Ramos (cell line): ENCODE measurements around the gene MSI1.

Source experiments
- in situ Hi-C: fragments of 300-500 bp; cut with MboI; formaldehyde crosslinking; loops from one replicate; pipeline ENCODE4 v1.14.3; 2022; ENCODE audit warnings: low sequenced_read_pairs; ENCODE audit not compliant: unreplicated experiment

Gene MSI1

DNA sequence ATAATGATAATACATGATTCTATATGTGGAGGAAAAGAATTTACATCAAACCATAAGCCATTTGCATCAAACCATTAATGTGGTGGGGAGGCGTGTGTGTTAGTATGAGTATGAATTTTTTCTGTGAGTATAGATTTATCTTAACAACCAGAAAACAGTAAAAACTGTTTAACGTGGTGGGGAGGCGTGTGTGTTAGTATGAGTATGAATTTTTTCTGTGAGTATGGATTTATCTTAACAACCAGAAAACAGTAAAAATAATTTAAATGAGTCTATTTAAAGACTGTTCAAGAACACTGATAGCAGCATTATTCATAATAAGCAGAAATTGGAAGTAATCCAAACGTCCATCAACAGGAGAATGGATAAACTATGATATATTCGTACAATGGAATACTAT lies 9.1 kb upstream of the MSI1 start:
- in situ Hi-C loops, result no loop called here

DNA sequence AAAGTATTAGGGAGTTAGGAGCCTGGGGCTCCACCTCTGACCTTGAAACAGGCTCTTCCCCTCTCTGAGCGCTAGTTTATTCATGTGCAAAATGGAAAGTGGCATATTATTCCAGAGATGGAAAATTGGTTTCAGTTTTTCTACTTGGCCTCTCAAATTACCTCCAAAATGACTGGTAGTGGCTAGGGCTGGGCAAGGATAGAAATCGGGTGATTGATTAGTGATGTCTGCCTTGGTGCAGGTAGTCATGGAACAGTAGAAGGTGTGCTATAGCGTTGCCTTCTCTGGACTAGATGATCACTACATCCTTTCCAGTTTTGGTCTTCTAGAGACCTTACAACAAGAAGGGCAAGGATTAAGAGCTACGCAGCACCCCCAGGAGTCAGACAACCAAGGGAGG lies 8.6 kb upstream of the MSI1 start:
- in situ Hi-C loops, result no loop called here

DNA sequence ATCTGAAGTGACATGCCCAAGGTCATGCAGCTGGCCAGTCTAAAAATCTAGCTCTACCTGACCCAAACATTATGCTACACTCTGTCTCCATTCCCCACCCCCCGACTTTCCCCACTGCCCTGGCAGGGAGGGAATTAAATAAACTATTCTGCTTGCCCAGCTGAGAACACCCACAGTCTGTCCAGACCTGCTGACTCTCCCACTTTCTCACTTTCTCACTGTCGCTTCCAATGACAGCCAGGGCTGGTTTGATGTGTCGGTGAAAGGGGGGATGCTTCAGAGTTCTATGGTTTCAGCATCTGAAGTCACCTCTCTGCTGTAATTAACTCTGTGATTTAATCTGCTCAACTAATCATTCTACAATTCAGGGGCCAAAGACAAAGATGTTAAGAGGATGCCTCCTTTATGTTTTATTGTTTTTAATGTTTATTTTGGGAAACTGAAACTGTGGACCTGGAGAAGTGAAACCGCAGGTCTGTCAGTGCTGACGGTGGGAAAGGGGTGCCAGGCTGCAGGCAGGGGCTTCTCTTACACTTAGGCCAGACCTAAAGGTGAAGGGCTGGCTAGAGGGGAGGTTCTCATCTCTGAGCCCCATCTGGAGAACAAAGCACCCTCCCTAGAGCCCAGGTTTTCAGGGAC lies 8.1 kb upstream of the MSI1 start:
- in situ Hi-C loops, result no loop called here

DNA sequence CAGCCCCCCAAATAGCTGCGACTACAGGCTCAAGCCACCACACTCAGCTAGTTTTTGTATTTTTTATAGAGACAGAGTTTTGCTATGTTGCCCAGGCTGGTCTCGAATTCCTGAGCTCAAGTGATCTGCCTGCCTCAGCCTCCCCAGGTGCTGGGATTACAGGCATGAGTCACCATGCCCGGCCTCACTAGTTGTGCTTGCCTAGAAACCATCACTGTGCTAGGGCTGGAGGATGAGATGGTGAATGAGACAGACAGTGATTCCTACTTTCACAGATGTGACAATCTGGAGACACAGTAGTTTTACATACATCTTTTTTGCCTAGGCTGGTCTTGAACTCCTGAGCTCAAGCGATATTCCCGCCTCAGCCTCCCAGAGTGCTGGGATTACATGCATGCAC lies 7.5 kb upstream of the MSI1 start:
- in situ Hi-C loops, result no loop called here

GRCh38 chr12:120376009-120376408 lies 7.0 kb upstream of the MSI1 start:
- in situ Hi-C loops, result no loop called here

DNA sequence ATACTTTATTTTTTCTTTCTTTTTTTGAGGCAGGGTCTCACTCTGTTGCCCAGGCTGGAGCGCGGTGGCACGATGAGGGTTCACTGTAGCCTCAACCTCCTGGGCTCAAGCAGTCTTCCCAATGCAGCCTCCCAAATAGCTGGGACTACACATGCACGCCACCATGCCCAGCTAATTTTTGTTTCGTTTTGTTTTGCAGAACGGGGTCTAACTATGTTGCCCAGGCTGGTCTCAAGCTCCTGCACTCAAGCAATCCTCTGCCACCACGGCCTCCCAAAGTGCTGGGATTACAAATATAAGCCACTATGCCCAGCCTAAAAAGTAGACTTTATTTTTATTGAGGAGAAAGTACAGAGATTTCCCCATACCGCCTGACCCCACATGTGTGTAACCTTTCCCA lies 4.7 kb upstream of the MSI1 start:
- in situ Hi-C loops, result no loop called here

DNA sequence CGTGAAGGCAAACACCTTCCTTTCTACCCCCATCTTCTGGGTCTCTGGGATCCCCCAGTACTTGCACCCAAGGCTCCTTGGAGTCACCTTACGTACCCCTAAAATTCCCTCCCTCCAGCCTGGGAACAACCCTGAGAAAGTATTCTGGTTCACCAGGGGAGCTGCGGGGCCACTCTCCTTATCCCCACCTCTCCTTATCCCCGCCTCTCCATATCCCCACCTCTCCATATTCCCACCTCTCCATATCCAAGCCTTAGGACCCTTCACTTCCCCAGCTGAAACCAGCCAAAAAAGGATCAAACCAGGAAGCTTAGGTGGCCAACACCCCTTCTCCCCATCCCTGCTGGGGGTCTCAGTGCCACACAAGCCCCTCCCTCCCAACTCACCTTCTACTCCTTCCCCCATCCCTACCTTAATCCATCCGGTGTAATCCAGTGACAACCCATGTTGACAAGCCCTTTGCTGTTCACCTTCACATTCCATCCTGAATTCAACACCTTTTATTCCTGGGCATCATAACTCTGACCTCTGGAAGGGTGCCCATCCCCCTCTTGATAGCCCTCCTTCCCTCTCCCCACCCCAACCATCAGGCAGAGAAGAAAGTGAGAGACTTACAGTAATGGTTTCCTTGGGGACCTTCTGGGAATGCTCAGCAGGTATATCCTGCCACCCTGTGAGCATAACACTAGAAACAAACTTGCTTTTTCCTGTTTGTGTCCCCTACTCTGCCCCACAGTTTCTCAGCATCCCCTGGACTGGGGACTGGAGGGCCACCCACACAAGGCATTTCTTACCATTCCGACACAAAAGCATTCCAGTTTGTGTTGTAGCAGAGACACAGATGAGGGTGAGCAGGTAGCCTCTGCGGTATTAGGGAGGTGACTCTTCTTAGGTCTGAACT lies 1.6 kb upstream of the MSI1 start:
- in situ Hi-C loops, result no loop called here

DNA sequence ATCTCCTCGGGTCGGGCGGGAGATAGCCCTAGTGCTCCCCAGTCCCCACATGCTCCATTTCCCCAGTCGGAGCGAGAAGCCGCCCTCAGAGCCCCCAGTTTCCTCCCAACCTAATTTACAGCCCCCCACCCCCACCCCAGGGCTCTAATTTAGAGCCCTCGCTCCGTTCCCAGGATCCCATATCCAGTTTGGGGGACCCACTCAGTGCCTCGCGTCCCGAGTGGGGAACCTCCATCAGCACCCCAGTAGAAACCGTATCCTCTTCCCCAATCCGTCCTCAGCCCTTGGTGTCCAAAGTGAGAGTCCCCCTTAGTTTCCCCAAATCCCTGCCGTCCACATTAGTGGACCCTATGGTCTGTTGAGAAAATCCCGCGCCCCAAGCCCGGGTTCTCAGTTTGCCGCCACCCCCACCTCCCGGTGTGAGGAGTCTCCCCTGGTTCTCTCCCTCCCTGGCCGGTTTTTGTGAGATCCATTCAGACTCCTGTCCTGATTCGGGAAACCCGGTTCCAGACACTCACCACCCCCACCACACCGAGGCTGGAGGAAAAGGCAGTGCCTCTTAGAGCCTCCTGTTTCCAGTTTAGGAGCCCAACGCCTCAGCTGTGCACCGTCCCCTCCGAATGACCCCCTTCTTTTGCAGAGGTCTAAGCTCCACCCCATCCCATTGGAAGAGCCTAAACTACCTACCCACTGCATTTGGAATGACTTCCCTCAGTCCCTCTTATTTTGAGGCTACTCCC lies 809 bp upstream of the MSI1 start:
- in situ Hi-C loops, result no loop called here

DNA sequence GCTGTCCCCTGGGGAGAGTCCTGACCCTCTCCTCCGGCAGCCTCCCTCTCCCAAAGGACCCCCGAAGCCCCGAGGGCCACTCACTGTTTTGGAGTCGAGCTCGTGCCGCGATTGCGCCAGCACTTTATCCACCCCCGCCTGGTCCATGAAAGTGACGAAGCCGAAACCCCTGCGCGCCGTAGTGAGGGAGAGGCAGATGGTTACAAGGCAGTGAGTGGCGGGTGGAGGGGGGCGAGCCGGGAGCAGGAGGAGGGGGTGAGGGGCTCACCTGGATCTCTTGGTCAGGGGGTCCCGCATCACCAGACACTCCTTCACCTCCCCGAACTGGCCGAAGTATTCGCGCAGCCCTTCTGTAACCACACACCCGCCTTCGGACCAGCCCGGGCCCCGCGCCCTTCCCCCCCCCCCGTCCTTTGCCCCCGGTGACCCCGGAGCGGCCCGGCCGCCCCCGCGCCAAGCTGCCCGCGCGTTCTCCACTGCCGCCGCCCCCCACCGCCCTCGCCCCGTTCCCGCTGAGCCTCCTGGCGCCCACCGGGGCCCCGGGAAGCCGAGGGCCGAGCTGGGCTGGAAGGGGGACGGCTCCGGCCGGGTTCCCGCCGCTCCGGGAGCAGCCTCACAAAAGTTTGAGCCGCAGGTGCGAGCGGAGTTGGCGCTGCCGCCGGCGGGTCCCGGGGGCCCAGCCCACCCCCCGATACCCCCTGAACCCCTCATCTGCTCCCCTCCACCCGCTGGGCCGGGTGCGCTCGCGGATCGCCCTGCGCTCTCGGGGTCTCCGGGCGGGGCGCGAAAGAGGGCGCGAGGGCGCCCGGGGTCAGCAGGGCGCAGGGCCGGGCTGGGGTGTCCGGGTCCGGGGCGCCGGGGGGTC lies 808 bp downstream of the MSI1 start:
- in situ Hi-C loops, result no loop called here

GRCh38 chr12:120367233-120367923 lies 1.6 kb downstream of the MSI1 start:
- in situ Hi-C loops, result no loop called here

DNA sequence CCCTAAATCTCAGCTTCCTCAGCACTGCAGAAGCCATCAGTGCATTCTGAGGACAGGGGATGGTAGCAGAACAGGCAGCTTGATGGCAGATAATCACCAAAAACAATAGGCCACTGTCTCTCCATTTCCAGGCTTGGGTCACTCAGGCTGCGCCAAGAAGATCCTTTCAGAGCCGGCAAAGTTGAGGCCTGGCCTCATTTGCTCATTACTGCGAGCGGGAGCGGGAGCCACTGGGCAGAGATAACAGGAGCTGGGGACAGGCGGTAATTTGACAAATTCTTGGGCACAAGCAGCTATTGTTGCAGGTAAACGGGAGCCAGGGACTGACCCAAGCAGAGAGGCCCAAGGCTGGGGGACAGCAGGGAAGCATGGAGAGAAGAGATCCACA lies 2.1 kb downstream of the MSI1 start:
- in situ Hi-C loops, result no loop called here

DNA sequence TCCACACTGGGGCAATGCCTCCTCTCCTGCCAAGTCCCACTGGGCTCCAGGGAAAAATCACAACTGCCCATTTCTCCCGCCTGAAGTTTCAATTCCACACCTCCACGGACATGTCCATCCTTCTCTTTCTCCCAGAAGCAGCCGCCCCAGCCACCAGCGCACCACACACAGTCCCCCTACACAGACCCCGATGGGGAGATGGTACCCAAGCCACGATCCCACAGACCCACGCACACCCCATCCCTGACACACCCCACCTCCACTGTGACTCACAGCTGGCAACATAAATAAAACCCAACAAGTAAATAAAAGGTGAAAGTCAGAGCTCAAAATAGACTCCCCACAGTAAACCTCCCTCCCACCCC lies 2.6 kb downstream of the MSI1 start:
- in situ Hi-C loops, result no loop called here

- in situ Hi-C loops, result no loop called here
Measured at GRCh38 chr12:120365675-120366340, 3.2 kb downstream of the MSI1 start.

- in situ Hi-C loops, result no loop called here
Measured at GRCh38 chr12:120364487-120364886, 4.5 kb downstream of the MSI1 start.

GRCh38 chr12:120363274-120363855 lies 5.6 kb downstream of the MSI1 start:
- in situ Hi-C loops, result no loop called here

- in situ Hi-C loops, result no loop called here
Measured at GRCh38 chr12:120362516-120363273, 6.3 kb downstream of the MSI1 start.

- in situ Hi-C loops, result no loop called here
Measured at GRCh38 chr12:120361506-120362208, 7.3 kb downstream of the MSI1 start.

- in situ Hi-C loops, result no loop called here
Measured at GRCh38 chr12:120359128-120359527, 9.8 kb downstream of the MSI1 start.
